IMR-90 (cell line): Measurements from ENCODE around the gene MYCBP. TPM values are rescaled to one million over a fixed set of nuclear protein-coding genes. Genes with fewer than 3 reads are reported as not detected.

Experiments
- ATAC-seq: fragments of 200-7000 bp; cut with Tn5 transposase; 2 replicates; pipeline ENCODE4 v1.9.1; 2020; ENCODE audit warnings: low read depth, mild to moderate bottlenecking, moderate library complexity
- BruUV-seq: library from RNA; stranded (reverse); fragments of 400-500 nt; replicated peaks from 2 replicates; lab custom pipeline; 2021; lab: Mats Ljungman, UMichigan
- CTCF ChIA-PET: fragments of 300-600 bp; formaldehyde crosslinking; extraction: SDS; loops from one replicate; lab custom pipeline; 2021; ENCODE audit warnings: antibody characterized with exemption; lab: Yijun Ruan, JAX
- POLR2A ChIA-PET: fragments of 300-600 bp; sonication (Branson Sonifier 250); formaldehyde crosslinking; loops from one replicate; lab custom pipeline; 2022; ENCODE audit warnings: antibody characterized with exemption; ENCODE audit not compliant: unreplicated experiment; lab: Charles Lee
- DNase-seq: peaks from one replicate; pipeline ENCODE4 v3.0.0; 2013
- H2AFZ ChIP-seq: replicated peaks from 2 replicates; pipeline ENCODE3; 2013; ENCODE audit warnings: low read length, mild to moderate bottlenecking; ENCODE audit not compliant: poor library complexity
- H2AK5ac ChIP-seq: 2 replicates; pipeline ENCODE4 v1.6.1; 2013; ENCODE audit warnings: low read depth, low read length, inconsistent platforms
- H2AK9ac ChIP-seq: replicated peaks from 2 replicates; pipeline ENCODE3; 2013; ENCODE audit warnings: mild to moderate bottlenecking, low read depth, low read length, moderate library complexity; ENCODE audit not compliant: poor library complexity
- H2BK120ac ChIP-seq: 2 replicates; pipeline ENCODE4 v1.6.1; 2013; ENCODE audit warnings: low read depth, low read length, inconsistent platforms
- H2BK15ac ChIP-seq: 3 replicates; pipeline ENCODE4 v1.6.1; 2013; ENCODE audit warnings: low read depth, low read length, inconsistent platforms
- H2BK20ac ChIP-seq: 2 replicates; pipeline ENCODE4 v1.6.1; 2013; ENCODE audit warnings: low read depth, mild to moderate bottlenecking, inconsistent platforms, low read length, moderate library complexity
- H2BK5ac ChIP-seq: 2 replicates; pipeline ENCODE4 v1.6.1; 2013; ENCODE audit warnings: mild to moderate bottlenecking, low read depth, low read length, inconsistent platforms; ENCODE audit not compliant: poor library complexity, severe bottlenecking
- H3K14ac ChIP-seq: replicated peaks from 2 replicates; pipeline ENCODE4 v1.6.1; 2013; ENCODE audit warnings: low read depth, low read length, inconsistent platforms
- H3K18ac ChIP-seq: 2 replicates; pipeline ENCODE4 v1.6.1; 2013; ENCODE audit warnings: low read depth, low read length, control low read depth
- H3K23ac ChIP-seq: 2 replicates; pipeline ENCODE4 v1.6.1; 2013; ENCODE audit warnings: low read depth, low read length, inconsistent platforms
- H3K27ac ChIP-seq: 2 replicates; pipeline ENCODE4 v1.5.1; 2013; ENCODE audit warnings: mild to moderate bottlenecking, control low read depth, low read length; ENCODE audit not compliant: insufficient read depth
- H3K27me3 ChIP-seq: 2 replicates; pipeline ENCODE4 v1.6.1; 2013; ENCODE audit warnings: low read length; ENCODE audit not compliant: control insufficient read depth, insufficient read depth
- H3K36me3 ChIP-seq: 2 replicates; pipeline ENCODE4 v1.6.1; 2013; ENCODE audit warnings: low read length, mixed read lengths; ENCODE audit not compliant: control insufficient read depth, insufficient read depth
- H3K4ac ChIP-seq: 2 replicates; pipeline ENCODE4 v1.6.1; 2013; ENCODE audit warnings: low read depth, low read length, inconsistent platforms
- H3K4me1 ChIP-seq: 2 replicates; pipeline ENCODE4 v1.6.1; 2013; ENCODE audit warnings: low read length, mixed read lengths; ENCODE audit not compliant: control insufficient read depth, insufficient read depth
- H3K4me2 ChIP-seq: 2 replicates; pipeline ENCODE4 v1.6.1; 2013; ENCODE audit warnings: low read depth, mild to moderate bottlenecking, control low read depth, low read length, moderate library complexity
- H3K4me3 ChIP-seq: 2 replicates; pipeline ENCODE4 v1.5.1; 2013; ENCODE audit warnings: low read depth, mild to moderate bottlenecking, control low read depth, low read length, moderate library complexity; ENCODE audit not compliant: insufficient read depth
- H3K56ac ChIP-seq: 2 replicates; pipeline ENCODE4 v1.6.1; 2013; ENCODE audit warnings: low read length, inconsistent platforms; ENCODE audit not compliant: insufficient read depth; ENCODE audit errors: extremely low read depth
- H3K79me1 ChIP-seq, 2 experiments: 2 replicates each; pipeline ENCODE4 v1.6.1; 2013; ENCODE audit warnings: low read length in 2 of 2, inconsistent platforms in 1 of 2, low read depth in 1 of 2
- H3K9ac ChIP-seq: 2 replicates; pipeline ENCODE4 v1.6.1; 2013; ENCODE audit warnings: low read depth, low read length, control low read depth
- H3K9me1 ChIP-seq: 2 replicates; pipeline ENCODE4 v1.6.1; 2013; ENCODE audit warnings: low read length, inconsistent platforms; ENCODE audit not compliant: insufficient read depth
- H3K9me3 ChIP-seq: 2 replicates; pipeline ENCODE4 v1.6.1; 2013; ENCODE audit warnings: low read length; ENCODE audit not compliant: control insufficient read depth, insufficient read depth
- H4K20me1 ChIP-seq: 2 replicates; pipeline ENCODE4 v1.6.1; 2013; ENCODE audit warnings: low read length, inconsistent platforms; ENCODE audit not compliant: insufficient read depth
- H4K5ac ChIP-seq: 2 replicates; pipeline ENCODE4 v1.6.1; 2013; ENCODE audit warnings: mild to moderate bottlenecking, low read depth, low read length, control low read depth
- H4K8ac ChIP-seq, 2 experiments: 2 replicates each; pipeline ENCODE4 v1.6.1; 2013; ENCODE audit warnings: low read depth in 2 of 2, low read length in 2 of 2, control low read depth in 1 of 2, inconsistent platforms in 1 of 2
- H4K91ac ChIP-seq: 2 replicates; pipeline ENCODE4 v1.6.1; 2013; ENCODE audit warnings: low read depth, low read length, inconsistent platforms; ENCODE audit not compliant: insufficient read depth
- BHLHE40 ChIP-seq: fragments of 150-350 bp; IDR thresholded peaks from 2 replicates; pipeline ENCODE4 v1.6.1; 2016; ENCODE audit warnings: mild to moderate bottlenecking, low read depth, low read length
- CEBPB ChIP-seq: IDR thresholded peaks from 2 replicates; pipeline ENCODE4 v1.6.1; 2012; ENCODE audit warnings: low read depth, low read length, improper control_type of control experiment
- CHD1 ChIP-seq: IDR thresholded peaks from 2 replicates; pipeline ENCODE4 v1.6.1; 2012; ENCODE audit warnings: low read depth, low read length, improper control_type of control experiment
- CTCF ChIP-seq: conservative IDR thresholded peaks from 2 replicates; pipeline ENCODE4 v1.5.1; 2012; ENCODE audit warnings: mild to moderate bottlenecking, low read depth, low read length, improper control_type of control experiment
- ELK1 ChIP-seq: fragments of 150-350 bp; IDR thresholded peaks from 2 replicates; pipeline ENCODE4 v1.6.1; 2016; ENCODE audit warnings: low read depth, mild to moderate bottlenecking, low read length, moderate library complexity, borderline replicate concordance
- FOS ChIP-seq: fragments of 150-350 bp; IDR thresholded peaks from 2 replicates; pipeline ENCODE4 v1.6.1; 2016; ENCODE audit warnings: low read depth, low read length
- MAFK ChIP-seq: IDR thresholded peaks from 2 replicates; pipeline ENCODE4 v1.6.1; 2012; ENCODE audit warnings: low read depth, low read length, improper control_type of control experiment
- MAZ ChIP-seq: IDR thresholded peaks from 2 replicates; pipeline ENCODE4 v1.6.1; 2012; ENCODE audit warnings: low read depth, mild to moderate bottlenecking, low read length, improper control_type of control experiment, moderate library complexity, borderline replicate concordance
- MXI1 ChIP-seq: IDR thresholded peaks from 2 replicates; pipeline ENCODE4 v1.6.1; 2012; ENCODE audit warnings: low read depth, mild to moderate bottlenecking, low read length, moderate library complexity, borderline replicate concordance
- NFE2L2 ChIP-seq: fragments of 150-350 bp; IDR thresholded peaks from 2 replicates; pipeline ENCODE4 v1.6.1; 2016; ENCODE audit warnings: low read depth, mild to moderate bottlenecking, low read length
- POLR2A ChIP-seq: IDR thresholded peaks from 2 replicates; pipeline ENCODE4 v1.6.1; 2012; ENCODE audit warnings: mild to moderate bottlenecking, low read depth, low read length
- RAD21 ChIP-seq: IDR thresholded peaks from 2 replicates; pipeline ENCODE4 v1.6.1; 2012; ENCODE audit warnings: low read length, improper control_type of control experiment
- RCOR1 ChIP-seq: IDR thresholded peaks from 2 replicates; pipeline ENCODE4 v1.6.1; 2012; ENCODE audit warnings: mild to moderate bottlenecking, low read length, improper control_type of control experiment; ENCODE audit not compliant: insufficient replicate concordance
- RFX5 ChIP-seq: IDR thresholded peaks from 2 replicates; pipeline ENCODE4 v1.8.0; 2012; ENCODE audit warnings: low read depth, mild to moderate bottlenecking, low read length, moderate library complexity
- SMC3 ChIP-seq: fragments of 150-350 bp; IDR thresholded peaks from 2 replicates; pipeline ENCODE4 v1.6.1; 2016; ENCODE audit warnings: low read depth, mild to moderate bottlenecking, antibody characterized with exemption, low read length, moderate library complexity
- USF2 ChIP-seq: fragments of 150-350 bp; IDR thresholded peaks from 2 replicates; pipeline ENCODE4 v1.6.1; 2017; ENCODE audit warnings: mild to moderate bottlenecking, antibody characterized with exemption, low read length, low read depth
- WGBS, 2 experiments: methylation state at CpG; one replicate each; pipeline versions ENCODE4 v1.1.5 to v1.1.7; 2013; ENCODE audit warnings: missing lambda C conversion rate in 2 of 2; ENCODE audit not compliant: insufficient read length in 1 of 2; ENCODE audit errors: extremely low coverage in 2 of 2; 5-methylcytosine and 5-hydroxymethylcytosine counted together
- dilution Hi-C: fragments of 300-500 bp; cut with HindIII; formaldehyde crosslinking; loops from one replicate; pipeline ENCODE4 v1.14.3; 2018; ENCODE audit warnings: low sequenced_read_pairs; ENCODE audit not compliant: unreplicated experiment
- in situ Hi-C: fragments of 300-500 bp; cut with MboI; formaldehyde crosslinking; loops from 3 replicates; pipeline ENCODE4 v1.14.3; 2019; ENCODE audit warnings: low sequenced_read_pairs, inconsistent platforms, mixed read lengths
- intact Hi-C: fragments of 100-400 bp; cut with micrococcal nuclease; formaldehyde crosslinking; loops from 2 replicates; pipeline ENCODE4 v1.10.0; 2022
- polyA plus RNA-seq, 3 experiments: library from polyadenylated mRNA; depleted of rRNA; stranded (reverse); fragments of >200 nt; gene quantifications; 2 replicates each; pipeline ENCODE4 v1.2.3, GENCODE V29; 2012; ENCODE audit warnings: low replicate concordance in 1 of 3
- total RNA-seq: library from RNA; depleted of rRNA; stranded (reverse); fragments of >200 nt; gene quantifications from 2 replicates; pipeline ENCODE4 v1.2.3, GENCODE V29; 2012

MYCBP gene
- total and polyA plus RNA-seq, 2 of the 4 experiments (the other 2 are of a cell fraction) = 9.9 to 11.9 TPM

GRCh38 chr1:38840281-38840680 is 32.9 kb downstream of the MYCBP start:
- no peak overlapping the region for H2BK20ac ChIP-seq
- no peak overlapping the region for H3K4me2 ChIP-seq
- H2AFZ ChIP-seq = no peak overlapping the region
- H4K20me1 ChIP-seq = no peaks in the 10 kb centered on the region; the same call in 1 of the 2 replicates
- H3K4me3 ChIP-seq = no peak overlapping the region
- no peaks in the 10 kb centered on the region for H3K27me3 ChIP-seq
- ATAC-seq (no peak; the same call in 1 of the 2 replicates), DNase-seq (no peak)
- 67% methylated on average over 1 of the region's 2 CpGs; no CpG with 5 or more reads in 1 of the 2 experiments for WGBS, 2 experiments
- no peak overlapping the region for H3K18ac ChIP-seq
- no peak overlapping the region for H3K23ac ChIP-seq
- no peak overlapping the region for H4K8ac ChIP-seq
- no peak overlapping the region for H3K14ac ChIP-seq
- H2BK5ac ChIP-seq = no peak overlapping the region
- peaks cover 2% of the 10 kb centered on the region; the same call in 1 of the 2 replicates for H3K4me1 ChIP-seq
- POLR2A ChIA-PET = no interaction called here
- H3K27ac ChIP-seq = no peak overlapping the region
- no peak overlapping the region for H2AK9ac ChIP-seq
- peaks cover 23% of the 10 kb centered on the region for H3K36me3 ChIP-seq
- no peak overlapping the region for H2AK5ac ChIP-seq
- TF ChIP-seq CEBPB (no peak), RAD21 (no peak), CHD1 (no peak), CTCF (no peak), MAZ (no peak), RFX5 (no peak), BHLHE40 (no peak), POLR2A (no peak), USF2 (no peak), SMC3 (no peak), NFE2L2 (no peak), MXI1 (no peak), MAFK (no peak), RCOR1 (no peak), FOS (no peak), ELK1 (no peak)
- H3K4ac ChIP-seq = no peak overlapping the region
- peaks cover 4 to 6% of the 10 kb centered on the region in 2 experiments; a peak in 2 of 4 replicates for H3K79me1 ChIP-seq
- dilution Hi-C loops = no loop called here
- no peak overlapping the region for H3K56ac ChIP-seq
- CTCF ChIA-PET = no interaction called here
- no peak overlapping the region for H2BK120ac ChIP-seq
- H4K5ac ChIP-seq = no peak overlapping the region
- no peaks in the 10 kb centered on the region for H3K9me1 ChIP-seq
- H4K91ac ChIP-seq = no peak overlapping the region
- no peak overlapping the region for H3K9ac ChIP-seq
- H3K9me3 ChIP-seq = no peaks in the 10 kb centered on the region
- H2BK15ac ChIP-seq = no peak overlapping the region
- no TSS peak for BruUV-seq
- intact Hi-C loops = no loop called here
- in situ Hi-C loops = no loop called here
